ENCODE measurements around the gene EPB41L4A. TPM values are rescaled to one million over a fixed set of nuclear protein-coding genes. Genes with fewer than 3 reads are reported as not detected.

Gene EPB41L4A
- polyA plus RNA-seq, 1 donor from 2014 or later = 7.4 TPM

GRCh38 chr5:112317866-112318265 lies 101.2 kb downstream of the EPB41L4A start:
- no peak overlapping the region for H3K4me3 ChIP-seq (ENCODE audit: low read length)
- no peaks in the 10 kb centered on the region for H4K20me1 ChIP-seq (ENCODE audit: insufficient read depth)
- H3K9me3 ChIP-seq (ENCODE audit: low read length) = no peaks in the 10 kb centered on the region
- H3K79me2 ChIP-seq (replicated peaks; ENCODE audit: insufficient read depth, low read length) = no peaks in the 10 kb centered on the region
- no peak overlapping the region for H3K9ac ChIP-seq (ENCODE audit: low read length)
- no peak overlapping the region for H2AFZ ChIP-seq (ENCODE audit: low read depth, low read length)
- H3K27ac ChIP-seq (ENCODE audit: low read length) = no peak overlapping the region
- no peaks in the 10 kb centered on the region for H3K27me3 ChIP-seq (ENCODE audit: insufficient read depth, low read depth, low read length)
- H3K9me2 ChIP-seq (ENCODE audit: insufficient read depth, low read length) = no peaks in the 10 kb centered on the region
- TF ChIP-seq, protein P1, sequence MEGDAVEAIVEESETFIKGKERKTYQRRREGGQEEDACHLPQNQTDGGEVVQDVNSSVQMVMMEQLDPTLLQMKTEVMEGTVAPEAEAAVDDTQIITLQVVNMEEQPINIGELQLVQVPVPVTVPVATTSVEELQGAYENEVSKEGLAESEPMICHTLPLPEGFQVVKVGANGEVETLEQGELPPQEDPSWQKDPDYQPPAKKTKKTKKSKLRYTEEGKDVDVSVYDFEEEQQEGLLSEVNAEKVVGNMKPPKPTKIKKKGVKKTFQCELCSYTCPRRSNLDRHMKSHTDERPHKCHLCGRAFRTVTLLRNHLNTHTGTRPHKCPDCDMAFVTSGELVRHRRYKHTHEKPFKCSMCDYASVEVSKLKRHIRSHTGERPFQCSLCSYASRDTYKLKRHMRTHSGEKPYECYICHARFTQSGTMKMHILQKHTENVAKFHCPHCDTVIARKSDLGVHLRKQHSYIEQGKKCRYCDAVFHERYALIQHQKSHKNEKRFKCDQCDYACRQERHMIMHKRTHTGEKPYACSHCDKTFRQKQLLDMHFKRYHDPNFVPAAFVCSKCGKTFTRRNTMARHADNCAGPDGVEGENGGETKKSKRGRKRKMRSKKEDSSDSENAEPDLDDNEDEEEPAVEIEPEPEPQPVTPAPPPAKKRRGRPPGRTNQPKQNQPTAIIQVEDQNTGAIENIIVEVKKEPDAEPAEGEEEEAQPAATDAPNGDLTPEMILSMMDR (IDR thresholded peaks at IDR 0.05; ENCODE audit: poor library complexity, severe bottlenecking) = no peak
- no peak for TF ChIP-seq EZH2 (IDR thresholded peaks at IDR 0.05; ENCODE audit: borderline replicate concordance, insufficient read depth, low read length, poor library complexity, severe bottlenecking)
- TF ChIP-seq TAF1 (IDR thresholded peaks at IDR 0.05; ENCODE audit: low read depth) = no peak
- TF ChIP-seq EP300 (conservative IDR thresholded peaks at IDR 0.05; ENCODE audit: poor library complexity, severe bottlenecking) = no peak
- no peak for TF ChIP-seq MXI1 (conservative IDR thresholded peaks at IDR 0.05; ENCODE audit: poor library complexity, severe bottlenecking)
- TF ChIP-seq SMC3 (conservative IDR thresholded peaks at IDR 0.05; ENCODE audit: poor library complexity) = no peak
- no peak for TF ChIP-seq POLR2AphosphoS5 (IDR thresholded peaks at IDR 0.05)
- no peak for TF ChIP-seq RAD21 (conservative IDR thresholded peaks at IDR 0.05)
- TF ChIP-seq, protein P2, sequence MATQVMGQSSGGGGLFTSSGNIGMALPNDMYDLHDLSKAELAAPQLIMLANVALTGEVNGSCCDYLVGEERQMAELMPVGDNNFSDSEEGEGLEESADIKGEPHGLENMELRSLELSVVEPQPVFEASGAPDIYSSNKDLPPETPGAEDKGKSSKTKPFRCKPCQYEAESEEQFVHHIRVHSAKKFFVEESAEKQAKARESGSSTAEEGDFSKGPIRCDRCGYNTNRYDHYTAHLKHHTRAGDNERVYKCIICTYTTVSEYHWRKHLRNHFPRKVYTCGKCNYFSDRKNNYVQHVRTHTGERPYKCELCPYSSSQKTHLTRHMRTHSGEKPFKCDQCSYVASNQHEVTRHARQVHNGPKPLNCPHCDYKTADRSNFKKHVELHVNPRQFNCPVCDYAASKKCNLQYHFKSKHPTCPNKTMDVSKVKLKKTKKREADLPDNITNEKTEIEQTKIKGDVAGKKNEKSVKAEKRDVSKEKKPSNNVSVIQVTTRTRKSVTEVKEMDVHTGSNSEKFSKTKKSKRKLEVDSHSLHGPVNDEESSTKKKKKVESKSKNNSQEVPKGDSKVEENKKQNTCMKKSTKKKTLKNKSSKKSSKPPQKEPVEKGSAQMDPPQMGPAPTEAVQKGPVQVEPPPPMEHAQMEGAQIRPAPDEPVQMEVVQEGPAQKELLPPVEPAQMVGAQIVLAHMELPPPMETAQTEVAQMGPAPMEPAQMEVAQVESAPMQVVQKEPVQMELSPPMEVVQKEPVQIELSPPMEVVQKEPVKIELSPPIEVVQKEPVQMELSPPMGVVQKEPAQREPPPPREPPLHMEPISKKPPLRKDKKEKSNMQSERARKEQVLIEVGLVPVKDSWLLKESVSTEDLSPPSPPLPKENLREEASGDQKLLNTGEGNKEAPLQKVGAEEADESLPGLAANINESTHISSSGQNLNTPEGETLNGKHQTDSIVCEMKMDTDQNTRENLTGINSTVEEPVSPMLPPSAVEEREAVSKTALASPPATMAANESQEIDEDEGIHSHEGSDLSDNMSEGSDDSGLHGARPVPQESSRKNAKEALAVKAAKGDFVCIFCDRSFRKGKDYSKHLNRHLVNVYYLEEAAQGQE (IDR thresholded peaks at IDR 0.05; ENCODE audit: borderline replicate concordance) = no peak
- no peaks in the 10 kb centered on the region for H3F3A ChIP-seq (ENCODE audit: insufficient read depth, low read length, poor library complexity, severe bottlenecking)
- no peak overlapping the region for H3K4me2 ChIP-seq (ENCODE audit: low read length)
- H3K36me3 ChIP-seq (ENCODE audit: insufficient read depth, low read length) = no peaks in the 10 kb centered on the region

DNA sequence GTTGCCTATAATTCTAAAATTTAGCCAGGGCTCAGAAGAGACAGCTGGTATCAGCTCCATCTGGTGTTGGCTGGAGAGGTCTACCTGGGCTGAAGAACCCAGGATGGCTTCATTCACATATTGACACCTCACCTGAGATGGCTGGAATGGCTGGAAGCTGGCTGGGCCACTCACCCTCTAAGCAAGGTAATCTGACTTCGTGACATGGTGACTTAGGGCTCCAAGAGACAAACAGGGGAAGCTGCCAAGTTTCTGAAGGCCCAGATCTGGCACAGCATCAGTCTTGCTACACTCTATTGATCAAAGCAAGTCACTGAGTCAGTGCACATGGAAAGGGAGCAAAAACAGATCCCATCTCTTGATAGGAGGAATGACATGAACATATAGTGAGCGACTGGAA lies 102.3 kb downstream of the EPB41L4A start:
- no peaks in the 10 kb centered on the region for H3K9me3 ChIP-seq (ENCODE audit: low read length)
- H3K27ac ChIP-seq (ENCODE audit: low read length) = no peak overlapping the region
- no peaks in the 10 kb centered on the region for H3F3A ChIP-seq (ENCODE audit: insufficient read depth, low read length, poor library complexity, severe bottlenecking)
- no peaks in the 10 kb centered on the region for H4K20me1 ChIP-seq (ENCODE audit: insufficient read depth)
- TF ChIP-seq, protein P1 (IDR thresholded peaks at IDR 0.05; ENCODE audit: poor library complexity, severe bottlenecking) = no peak
- TF ChIP-seq SMC3 (conservative IDR thresholded peaks at IDR 0.05; ENCODE audit: poor library complexity) = no peak
- TF ChIP-seq RAD21 (conservative IDR thresholded peaks at IDR 0.05) = no peak
- TF ChIP-seq EZH2 (IDR thresholded peaks at IDR 0.05; ENCODE audit: borderline replicate concordance, insufficient read depth, low read length, poor library complexity, severe bottlenecking) = no peak
- TF ChIP-seq MXI1 (conservative IDR thresholded peaks at IDR 0.05; ENCODE audit: poor library complexity, severe bottlenecking) = no peak
- TF ChIP-seq POLR2AphosphoS5 (IDR thresholded peaks at IDR 0.05) = no peak
- TF ChIP-seq, protein P2 (IDR thresholded peaks at IDR 0.05; ENCODE audit: borderline replicate concordance) = no peak
- no peak for TF ChIP-seq EP300 (conservative IDR thresholded peaks at IDR 0.05; ENCODE audit: poor library complexity, severe bottlenecking)
- TF ChIP-seq TAF1 (IDR thresholded peaks at IDR 0.05; ENCODE audit: low read depth) = no peak
- H2AFZ ChIP-seq (ENCODE audit: low read depth, low read length) = no peak overlapping the region
- no peak overlapping the region for H3K4me2 ChIP-seq (ENCODE audit: low read length)
- H3K9ac ChIP-seq (ENCODE audit: low read length) = no peak overlapping the region
- H3K36me3 ChIP-seq (ENCODE audit: insufficient read depth, low read length) = no peaks in the 10 kb centered on the region
- H3K79me2 ChIP-seq (replicated peaks; ENCODE audit: insufficient read depth, low read length) = no peaks in the 10 kb centered on the region
- H3K9me2 ChIP-seq (ENCODE audit: insufficient read depth, low read length) = no peaks in the 10 kb centered on the region
- no peak overlapping the region for H3K4me3 ChIP-seq (ENCODE audit: low read length)
- no peaks in the 10 kb centered on the region for H3K27me3 ChIP-seq (ENCODE audit: insufficient read depth, low read depth, low read length)

All from neural cell (in vitro differentiated cells).